WTC11 (cell line): ENCODE results near the gene ARHGAP23. TPM values are rescaled to one million over a fixed set of nuclear protein-coding genes. Genes with fewer than 3 reads are reported as not detected.

Experiments used
- ATAC-seq: fragments of 200-7000 bp; cut with Tn5 transposase; 2 replicates; pipeline ENCODE4 v1.10.0; 2021; ENCODE audit warnings: mild to moderate bottlenecking, moderate library complexity
- CTCF ChIA-PET: fragments of 300-600 bp; sonication (Branson Sonifier 250); formaldehyde crosslinking; loops from one replicate; lab custom pipeline; 2021; ENCODE audit warnings: antibody characterized with exemption; lab: Charles Lee
- POLR2A ChIA-PET: fragments of 350-600 bp; sonication (Branson Sonifier 250); formaldehyde crosslinking; loops from one replicate; lab custom pipeline; 2021; ENCODE audit warnings: antibody characterized with exemption; lab: Charles Lee
- DNase-seq: peaks from one replicate; pipeline ENCODE4 v3.0.0; 2021; ENCODE audit warnings: low spot score
- H3K27ac Mint-ChIP-seq: 2 replicates; pipeline ENCODE4 v1.8.0; 2021; ENCODE audit warnings: mixed read lengths
- H3K27me3 Mint-ChIP-seq: 2 replicates; pipeline ENCODE4 v1.8.0; 2021; ENCODE audit warnings: low read depth, mild to moderate bottlenecking, moderate library complexity, mixed read lengths
- H3K36me3 Mint-ChIP-seq: 2 replicates; pipeline ENCODE4 v1.8.0; 2021; ENCODE audit warnings: mixed read lengths
- H3K4me1 Mint-ChIP-seq: 2 replicates; pipeline ENCODE4 v1.8.0; 2022; ENCODE audit warnings: mixed read lengths
- H3K4me3 Mint-ChIP-seq: 2 replicates; pipeline ENCODE4 v1.8.0; 2021; ENCODE audit warnings: mild to moderate bottlenecking, moderate library complexity, mixed read lengths
- H3K9me3 Mint-ChIP-seq: 2 replicates; pipeline ENCODE4 v1.8.0; 2021; ENCODE audit warnings: mixed read lengths
- CBFB ChIP-seq: sonication (generic); formaldehyde crosslinking; IDR thresholded peaks from 2 replicates; pipeline ENCODE4 v1.8.1; 2022; ENCODE audit warnings: mild to moderate bottlenecking, low read depth, missing genetic modification reagents
- CREB1 ChIP-seq: sonication (generic); formaldehyde crosslinking; IDR thresholded peaks from 2 replicates; pipeline ENCODE4 v1.8.0; 2023; ENCODE audit warnings: mild to moderate bottlenecking, missing genetic modification reagents
- GRHL2 ChIP-seq: fragments of 250-450 bp; sonication (Bioruptor Pico); IDR thresholded peaks from 2 replicates; pipeline ENCODE4 v1.8.0; 2022; ENCODE audit warnings: mild to moderate bottlenecking, moderate library complexity; ENCODE audit not compliant: insufficient replicate concordance, severe bottlenecking
- JAZF1 ChIP-seq: fragments of 250-450 bp; sonication (Bioruptor Pico); IDR thresholded peaks from 2 replicates; pipeline ENCODE4 v1.9.0; 2021; ENCODE audit warnings: moderate library complexity, mild to moderate bottlenecking, inconsistent platforms
- MLX ChIP-seq: sonication (generic); formaldehyde crosslinking; IDR thresholded peaks from 2 replicates; pipeline ENCODE4 v1.8.1; 2023; ENCODE audit warnings: mild to moderate bottlenecking, missing genetic modification reagents, moderate library complexity
- ZNF121 ChIP-seq: sonication (generic); formaldehyde crosslinking; IDR thresholded peaks from 2 replicates; pipeline ENCODE4 v1.8.0; 2023; ENCODE audit warnings: missing genetic modification reagents
- ZNF416 ChIP-seq: fragments of 250-450 bp; sonication (Bioruptor Pico); IDR thresholded peaks from 2 replicates; pipeline ENCODE4 v1.9.0; 2021; ENCODE audit warnings: mild to moderate bottlenecking, inconsistent platforms
- ZNF532 ChIP-seq: fragments of 250-450 bp; sonication (Bioruptor Pico); IDR thresholded peaks from 2 replicates; pipeline ENCODE4 v1.9.0; 2021; ENCODE audit warnings: mild to moderate bottlenecking, borderline replicate concordance
- total RNA-seq: library from RNA; stranded (reverse); gene quantifications from 3 replicates; pipeline ENCODE4 v1.2.3, GENCODE V29; 2021
- TF ChIP-seq, protein P1 (sequence below): sonication (generic); formaldehyde crosslinking; IDR thresholded peaks from 2 replicates; pipeline ENCODE4 v1.8.0; 2022; ENCODE audit warnings: mild to moderate bottlenecking, missing genetic modification reagents
- TF ChIP-seq, protein P2 (sequence below): sonication (generic); formaldehyde crosslinking; IDR thresholded peaks from 2 replicates; pipeline ENCODE4 v1.8.1; 2022; ENCODE audit warnings: low read depth, mild to moderate bottlenecking, moderate library complexity, missing genetic modification reagents, borderline replicate concordance
- TF ChIP-seq, protein P3 (sequence below): sonication (generic); formaldehyde crosslinking; IDR thresholded peaks from 2 replicates; pipeline ENCODE4 v1.8.1; 2023; ENCODE audit warnings: mild to moderate bottlenecking, missing genetic modification reagents, borderline replicate concordance

The ARHGAP23 gene
- total RNA-seq, 1 experiment from 2014 or later, result 66.0 TPM

DNA sequence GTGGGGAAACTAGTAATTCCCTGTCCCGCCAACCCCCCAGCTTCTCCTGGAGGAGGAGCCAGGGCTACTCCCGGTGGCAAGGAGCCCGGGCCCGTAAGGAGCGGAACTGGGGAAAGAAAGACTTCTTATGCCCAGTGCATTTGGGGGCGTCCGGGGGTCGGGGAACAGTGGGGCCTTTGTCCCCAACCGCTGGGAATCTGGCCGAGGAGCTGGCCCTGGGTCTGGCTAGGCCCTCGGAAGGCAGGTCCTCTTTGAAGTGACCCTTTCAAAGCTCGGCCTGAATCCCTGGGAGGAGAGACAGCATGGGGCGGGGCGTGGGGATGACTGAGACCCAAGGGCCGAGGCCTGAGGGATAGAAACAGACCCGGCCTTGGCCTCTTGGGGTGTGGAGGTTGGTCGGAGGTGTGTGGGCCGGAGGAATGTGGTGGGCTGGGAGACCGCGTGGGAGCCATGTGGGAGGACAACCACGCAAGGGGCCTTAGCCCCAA is 6.0 kb downstream of the ARHGAP23 start:
- H3K9me3 Mint-ChIP-seq, result no peaks in the 10 kb centered on the region
- POLR2A ChIA-PET, result interaction anchor here (1.0 kb wide), 1 partner anchor 18 kb away, joined by 3 read pairs; no protein-coding TSS in a partner anchor
- no peak overlapping the region for H3K27ac Mint-ChIP-seq
- H3K36me3 Mint-ChIP-seq, result no peaks in the 10 kb centered on the region
- H3K27me3 Mint-ChIP-seq, result no peaks in the 10 kb centered on the region
- ATAC-seq, result no peak
- no peak for TF ChIP-seq MLX (CRISPR knock-in tag)
- no peak for TF ChIP-seq CBFB (CRISPR knock-in tag)
- TF ChIP-seq, protein P1, sequence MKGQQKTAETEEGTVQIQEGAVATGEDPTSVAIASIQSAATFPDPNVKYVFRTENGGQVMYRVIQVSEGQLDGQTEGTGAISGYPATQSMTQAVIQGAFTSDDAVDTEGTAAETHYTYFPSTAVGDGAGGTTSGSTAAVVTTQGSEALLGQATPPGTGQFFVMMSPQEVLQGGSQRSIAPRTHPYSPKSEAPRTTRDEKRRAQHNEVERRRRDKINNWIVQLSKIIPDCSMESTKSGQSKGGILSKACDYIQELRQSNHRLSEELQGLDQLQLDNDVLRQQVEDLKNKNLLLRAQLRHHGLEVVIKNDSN (CRISPR knock-in tag), result no peak
- TF ChIP-seq, protein P2, sequence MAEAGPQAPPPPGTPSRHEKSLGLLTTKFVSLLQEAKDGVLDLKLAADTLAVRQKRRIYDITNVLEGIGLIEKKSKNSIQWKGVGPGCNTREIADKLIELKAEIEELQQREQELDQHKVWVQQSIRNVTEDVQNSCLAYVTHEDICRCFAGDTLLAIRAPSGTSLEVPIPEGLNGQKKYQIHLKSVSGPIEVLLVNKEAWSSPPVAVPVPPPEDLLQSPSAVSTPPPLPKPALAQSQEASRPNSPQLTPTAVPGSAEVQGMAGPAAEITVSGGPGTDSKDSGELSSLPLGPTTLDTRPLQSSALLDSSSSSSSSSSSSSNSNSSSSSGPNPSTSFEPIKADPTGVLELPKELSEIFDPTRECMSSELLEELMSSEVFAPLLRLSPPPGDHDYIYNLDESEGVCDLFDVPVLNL (CRISPR knock-in tag), result no peak
- TF ChIP-seq ZNF532 (CRISPR knock-in tag), result no peak
- CTCF ChIA-PET, result interaction anchor here (0.6 to 2.1 kb wide), 7 partner anchors 9 to 102 kb away, joined by 3 to 14 read pairs (median 6); no protein-coding TSS in a partner anchor
- DNase-seq, result no peak
- H3K4me1 Mint-ChIP-seq, result peaks cover 59% of the 10 kb centered on the region
- no peak overlapping the region for H3K4me3 Mint-ChIP-seq

- peak; percentile 25; the same call in 1 of the 2 replicates for ATAC-seq
- H3K4me1 Mint-ChIP-seq, result peaks cover 60% of the 10 kb centered on the region
- no peak overlapping the region for H3K4me3 Mint-ChIP-seq
- TF ChIP-seq, protein P3, sequence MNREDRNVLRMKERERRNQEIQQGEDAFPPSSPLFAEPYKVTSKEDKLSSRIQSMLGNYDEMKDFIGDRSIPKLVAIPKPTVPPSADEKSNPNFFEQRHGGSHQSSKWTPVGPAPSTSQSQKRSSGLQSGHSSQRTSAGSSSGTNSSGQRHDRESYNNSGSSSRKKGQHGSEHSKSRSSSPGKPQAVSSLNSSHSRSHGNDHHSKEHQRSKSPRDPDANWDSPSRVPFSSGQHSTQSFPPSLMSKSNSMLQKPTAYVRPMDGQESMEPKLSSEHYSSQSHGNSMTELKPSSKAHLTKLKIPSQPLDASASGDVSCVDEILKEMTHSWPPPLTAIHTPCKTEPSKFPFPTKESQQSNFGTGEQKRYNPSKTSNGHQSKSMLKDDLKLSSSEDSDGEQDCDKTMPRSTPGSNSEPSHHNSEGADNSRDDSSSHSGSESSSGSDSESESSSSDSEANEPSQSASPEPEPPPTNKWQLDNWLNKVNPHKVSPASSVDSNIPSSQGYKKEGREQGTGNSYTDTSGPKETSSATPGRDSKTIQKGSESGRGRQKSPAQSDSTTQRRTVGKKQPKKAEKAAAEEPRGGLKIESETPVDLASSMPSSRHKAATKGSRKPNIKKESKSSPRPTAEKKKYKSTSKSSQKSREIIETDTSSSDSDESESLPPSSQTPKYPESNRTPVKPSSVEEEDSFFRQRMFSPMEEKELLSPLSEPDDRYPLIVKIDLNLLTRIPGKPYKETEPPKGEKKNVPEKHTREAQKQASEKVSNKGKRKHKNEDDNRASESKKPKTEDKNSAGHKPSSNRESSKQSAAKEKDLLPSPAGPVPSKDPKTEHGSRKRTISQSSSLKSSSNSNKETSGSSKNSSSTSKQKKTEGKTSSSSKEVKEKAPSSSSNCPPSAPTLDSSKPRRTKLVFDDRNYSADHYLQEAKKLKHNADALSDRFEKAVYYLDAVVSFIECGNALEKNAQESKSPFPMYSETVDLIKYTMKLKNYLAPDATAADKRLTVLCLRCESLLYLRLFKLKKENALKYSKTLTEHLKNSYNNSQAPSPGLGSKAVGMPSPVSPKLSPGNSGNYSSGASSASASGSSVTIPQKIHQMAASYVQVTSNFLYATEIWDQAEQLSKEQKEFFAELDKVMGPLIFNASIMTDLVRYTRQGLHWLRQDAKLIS (CRISPR knock-in tag), result no peak
- TF ChIP-seq ZNF121 (CRISPR knock-in tag), result no peak
- no peak for TF ChIP-seq ZNF416 (CRISPR knock-in tag)
- TF ChIP-seq CREB1 (CRISPR knock-in tag), result no peak
- TF ChIP-seq JAZF1 (CRISPR knock-in tag), result no peak
- TF ChIP-seq, protein P1 (CRISPR knock-in tag), result no peak
- TF ChIP-seq GRHL2 (CRISPR knock-in tag), result no peak
- no peak for DNase-seq
- no peaks in the 10 kb centered on the region for H3K9me3 Mint-ChIP-seq
- POLR2A ChIA-PET, result no interaction called here
- no peaks in the 10 kb centered on the region for H3K27me3 Mint-ChIP-seq
- no peaks in the 10 kb centered on the region for H3K36me3 Mint-ChIP-seq
- CTCF ChIA-PET, result interaction anchor here (0.8 to 2.1 kb wide), 3 partner anchors 9 to 74 kb away, joined by 4 to 12 read pairs (median 9); no protein-coding TSS in a partner anchor
- peak overlapping the region; percentile 65; the same call in 1 of the 2 replicates for H3K27ac Mint-ChIP-seq
These were observed 7.5 kb downstream of the ARHGAP23 start for GRCh38 chr17:38435795-38436194.
